ENCODE measurements around the gene CDHR5. TPM values are rescaled to one million over a fixed set of nuclear protein-coding genes. Genes with fewer than 3 reads are reported as not detected.

Gene CDHR5, protein sequence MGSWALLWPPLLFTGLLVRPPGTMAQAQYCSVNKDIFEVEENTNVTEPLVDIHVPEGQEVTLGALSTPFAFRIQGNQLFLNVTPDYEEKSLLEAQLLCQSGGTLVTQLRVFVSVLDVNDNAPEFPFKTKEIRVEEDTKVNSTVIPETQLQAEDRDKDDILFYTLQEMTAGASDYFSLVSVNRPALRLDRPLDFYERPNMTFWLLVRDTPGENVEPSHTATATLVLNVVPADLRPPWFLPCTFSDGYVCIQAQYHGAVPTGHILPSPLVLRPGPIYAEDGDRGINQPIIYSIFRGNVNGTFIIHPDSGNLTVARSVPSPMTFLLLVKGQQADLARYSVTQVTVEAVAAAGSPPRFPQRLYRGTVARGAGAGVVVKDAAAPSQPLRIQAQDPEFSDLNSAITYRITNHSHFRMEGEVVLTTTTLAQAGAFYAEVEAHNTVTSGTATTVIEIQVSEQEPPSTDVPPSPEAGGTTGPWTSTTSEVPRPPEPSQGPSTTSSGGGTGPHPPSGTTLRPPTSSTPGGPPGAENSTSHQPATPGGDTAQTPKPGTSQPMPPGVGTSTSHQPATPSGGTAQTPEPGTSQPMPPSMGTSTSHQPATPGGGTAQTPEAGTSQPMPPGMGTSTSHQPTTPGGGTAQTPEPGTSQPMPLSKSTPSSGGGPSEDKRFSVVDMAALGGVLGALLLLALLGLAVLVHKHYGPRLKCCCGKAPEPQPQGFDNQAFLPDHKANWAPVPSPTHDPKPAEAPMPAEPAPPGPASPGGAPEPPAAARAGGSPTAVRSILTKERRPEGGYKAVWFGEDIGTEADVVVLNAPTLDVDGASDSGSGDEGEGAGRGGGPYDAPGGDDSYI
- not detected in 2 replicates for polyA plus RNA-seq (2012; rRNA removed)
- polyA plus RNA-seq (2012; cell fraction: cytosol; rRNA removed): not detected in 2 replicates
- not detected in 2 replicates for polyA plus RNA-seq (2012; cell fraction: nucleus; rRNA removed)

DNA sequence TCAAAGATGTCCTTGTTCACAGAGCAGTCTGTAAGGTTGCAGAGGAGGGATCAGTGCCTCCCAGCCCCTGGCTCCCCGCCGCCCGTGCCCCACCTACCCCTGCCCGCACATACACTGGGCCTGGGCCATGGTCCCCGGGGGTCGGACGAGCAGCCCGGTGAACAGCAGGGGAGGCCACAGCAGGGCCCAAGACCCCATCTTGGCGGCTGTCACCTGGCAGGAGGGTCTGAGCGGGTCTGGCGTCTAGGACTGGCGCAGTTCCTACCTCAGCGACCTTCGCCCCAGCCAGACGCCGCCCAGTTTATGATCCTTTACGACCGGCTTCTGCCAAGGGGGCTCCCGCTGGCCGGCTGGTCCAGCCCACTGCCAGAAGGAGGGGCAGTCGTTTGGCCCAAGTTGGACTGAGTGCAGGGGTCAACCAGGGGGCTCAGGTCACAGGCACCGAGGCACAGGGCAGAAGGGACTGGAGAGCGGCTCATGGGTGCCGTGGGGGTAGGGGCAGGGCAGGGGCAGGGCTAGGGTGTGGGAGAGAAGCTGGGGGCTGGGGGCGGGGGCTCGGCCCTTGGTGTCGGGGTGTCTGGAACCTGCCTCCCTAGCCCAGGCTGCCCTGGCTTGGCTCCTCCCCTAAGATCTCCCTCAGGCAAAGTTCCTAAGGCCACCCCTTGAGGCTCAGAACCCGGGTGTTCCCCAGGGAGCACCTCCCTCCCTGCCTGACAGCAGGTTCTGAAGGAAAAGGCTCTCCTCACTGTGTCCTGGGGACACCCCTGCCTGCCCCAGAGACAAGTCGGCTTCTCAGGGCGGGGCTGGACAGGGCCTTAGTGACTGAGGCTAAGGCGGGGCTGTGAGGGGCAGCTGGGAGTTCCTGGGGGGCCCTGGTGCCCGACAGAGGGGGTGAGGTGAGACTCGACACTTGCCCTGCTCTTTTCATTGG is at the start of gene CDHR5:
Gene CDHR5, minus strand, starts transcription at position 251 of the 931 bp plus-strand sequence. Its CDS starts 53 bp downstream, at position 198.
- no peak within 1 kb of the TSS for H3K4me2 ChIP-seq
- no peak within 1 kb of the TSS for H3K27ac ChIP-seq (ENCODE audit: low read depth in 2 of 2, low read length in 1 of 2)

DNA sequence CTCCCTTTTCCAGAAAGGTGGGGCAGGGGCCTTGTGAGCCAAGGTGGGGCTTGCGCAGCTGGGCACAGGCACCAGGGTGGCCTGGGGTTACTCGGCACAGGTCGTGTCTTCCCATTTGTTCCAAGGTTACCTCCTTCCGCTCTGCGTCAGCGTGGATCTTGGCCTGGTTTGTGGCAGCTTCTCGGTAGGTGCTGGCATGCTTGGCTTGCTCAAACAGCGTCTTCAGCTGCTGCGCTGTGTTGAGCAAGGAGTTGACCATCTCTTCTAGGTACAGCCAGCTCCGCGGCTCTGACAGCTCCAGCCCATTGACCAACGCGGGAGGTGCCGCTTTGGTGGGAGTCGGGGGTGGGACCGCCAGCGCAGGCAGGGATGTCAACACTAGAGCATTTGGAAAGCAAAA is 49.7 kb upstream of the CDHR5 start:
- Histone ChIP-seq H3K79me2 (ENCODE audit: insufficient read depth) (no peaks in the 10 kb centered on the region), H3K4me1 (ENCODE audit: control insufficient read depth in 1 of 2, insufficient read depth in 2 of 2, low read depth in 1 of 2, low read length in 1 of 2) (no peaks in the 10 kb centered on the region), H2AFZ (ENCODE audit: low read depth) (no peak overlapping the region), H3F3A (replicated peaks; ENCODE audit: insufficient read depth) (no peaks in the 10 kb centered on the region), H3K4me3 (ENCODE audit: low read depth in 2 of 2, low read length in 1 of 2) (no peak overlapping the region), H3K9me2 (no peaks in the 10 kb centered on the region), H3K36me3 (replicated peaks in 1 of 2; ENCODE audit: control insufficient read depth in 1 of 2, insufficient read depth in 2 of 2, low read length in 1 of 2) (peaks cover 19 to 24% of the 10 kb centered on the region in 2 experiments), H3K27me3 (ENCODE audit: insufficient read depth) (no peaks in the 10 kb centered on the region), H4K20me1 (ENCODE audit: insufficient read depth) (no peaks in the 10 kb centered on the region), H3K4me2 (no peak overlapping the region), H3K27ac (ENCODE audit: low read depth in 2 of 2, low read length in 1 of 2) (no peak overlapping the region), H3K9ac (no peak overlapping the region), H3K9me3 (no peaks in the 10 kb centered on the region)
- ChIA-PET CTCF (interaction anchor here (0.9 to 2.2 kb wide), 3 partner anchors 10 to 52 kb away, joined by 3 to 7 read pairs (median 4); no protein-coding TSS in a partner anchor), POLR2A (no interaction called here)
- no peak for DNase-seq
- 91% methylated on average over 15 of the region's 17 CpGs for WGBS (ENCODE audit: low lambda C conversion rate)
- TF ChIP-seq MXI1 (IDR thresholded peaks at IDR 0.05; ENCODE audit: low read depth, low read length) (no peak), NRF1 (IDR thresholded peaks at IDR 0.05; ENCODE audit: low read depth, low read length) (no peak), RAD21 (IDR thresholded peaks at IDR 0.05; ENCODE audit: low read length) (no peak), GATA2 (CRISPR knock-in tag; IDR thresholded peaks at IDR 0.05) (no peak), EZH2phosphoT487 (IDR thresholded peaks at IDR 0.05; ENCODE audit: borderline replicate concordance, low read depth) (no peak), RCOR1 (IDR thresholded peaks at IDR 0.05; ENCODE audit: low read length) (no peak), RXRA (IDR thresholded peaks at IDR 0.05; ENCODE audit: borderline replicate concordance, low read depth) (no peak), FOXM1 (IDR thresholded peaks at IDR 0.05; ENCODE audit: low read depth) (no peak), ELF1 (IDR thresholded peaks at IDR 0.05) (no peak), RFX5 (IDR thresholded peaks at IDR 0.05; ENCODE audit: low read length) (no peak), GABPA (IDR thresholded peaks at IDR 0.05; ENCODE audit: low read depth) (no peak), NFIC (IDR thresholded peaks at IDR 0.05; ENCODE audit: borderline replicate concordance) (no peak), CHD2 (IDR thresholded peaks at IDR 0.05; ENCODE audit: low read length, partially characterized antibody) (no peak), YY1 (IDR thresholded peaks at IDR 0.05; ENCODE audit: low read depth) (no peak), MEF2A (IDR thresholded peaks at IDR 0.05; ENCODE audit: borderline replicate concordance, low read depth) (no peak)
- TF ChIP-seq, protein P1, sequence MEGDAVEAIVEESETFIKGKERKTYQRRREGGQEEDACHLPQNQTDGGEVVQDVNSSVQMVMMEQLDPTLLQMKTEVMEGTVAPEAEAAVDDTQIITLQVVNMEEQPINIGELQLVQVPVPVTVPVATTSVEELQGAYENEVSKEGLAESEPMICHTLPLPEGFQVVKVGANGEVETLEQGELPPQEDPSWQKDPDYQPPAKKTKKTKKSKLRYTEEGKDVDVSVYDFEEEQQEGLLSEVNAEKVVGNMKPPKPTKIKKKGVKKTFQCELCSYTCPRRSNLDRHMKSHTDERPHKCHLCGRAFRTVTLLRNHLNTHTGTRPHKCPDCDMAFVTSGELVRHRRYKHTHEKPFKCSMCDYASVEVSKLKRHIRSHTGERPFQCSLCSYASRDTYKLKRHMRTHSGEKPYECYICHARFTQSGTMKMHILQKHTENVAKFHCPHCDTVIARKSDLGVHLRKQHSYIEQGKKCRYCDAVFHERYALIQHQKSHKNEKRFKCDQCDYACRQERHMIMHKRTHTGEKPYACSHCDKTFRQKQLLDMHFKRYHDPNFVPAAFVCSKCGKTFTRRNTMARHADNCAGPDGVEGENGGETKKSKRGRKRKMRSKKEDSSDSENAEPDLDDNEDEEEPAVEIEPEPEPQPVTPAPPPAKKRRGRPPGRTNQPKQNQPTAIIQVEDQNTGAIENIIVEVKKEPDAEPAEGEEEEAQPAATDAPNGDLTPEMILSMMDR (IDR thresholded peaks at IDR 0.05): no peak
- TF ChIP-seq, protein P2, sequence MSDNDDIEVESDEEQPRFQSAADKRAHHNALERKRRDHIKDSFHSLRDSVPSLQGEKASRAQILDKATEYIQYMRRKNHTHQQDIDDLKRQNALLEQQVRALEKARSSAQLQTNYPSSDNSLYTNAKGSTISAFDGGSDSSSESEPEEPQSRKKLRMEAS (IDR thresholded peaks at IDR 0.05; ENCODE audit: low read depth): no peak
- TF ChIP-seq, protein P3, sequence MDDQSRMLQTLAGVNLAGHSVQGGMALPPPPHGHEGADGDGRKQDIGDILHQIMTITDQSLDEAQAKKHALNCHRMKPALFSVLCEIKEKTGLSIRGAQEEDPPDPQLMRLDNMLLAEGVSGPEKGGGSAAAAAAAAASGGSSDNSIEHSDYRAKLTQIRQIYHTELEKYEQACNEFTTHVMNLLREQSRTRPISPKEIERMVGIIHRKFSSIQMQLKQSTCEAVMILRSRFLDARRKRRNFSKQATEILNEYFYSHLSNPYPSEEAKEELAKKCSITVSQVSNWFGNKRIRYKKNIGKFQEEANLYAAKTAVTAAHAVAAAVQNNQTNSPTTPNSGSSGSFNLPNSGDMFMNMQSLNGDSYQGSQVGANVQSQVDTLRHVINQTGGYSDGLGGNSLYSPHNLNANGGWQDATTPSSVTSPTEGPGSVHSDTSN (IDR thresholded peaks at IDR 0.05): no peak
- TF ChIP-seq, protein P4, sequence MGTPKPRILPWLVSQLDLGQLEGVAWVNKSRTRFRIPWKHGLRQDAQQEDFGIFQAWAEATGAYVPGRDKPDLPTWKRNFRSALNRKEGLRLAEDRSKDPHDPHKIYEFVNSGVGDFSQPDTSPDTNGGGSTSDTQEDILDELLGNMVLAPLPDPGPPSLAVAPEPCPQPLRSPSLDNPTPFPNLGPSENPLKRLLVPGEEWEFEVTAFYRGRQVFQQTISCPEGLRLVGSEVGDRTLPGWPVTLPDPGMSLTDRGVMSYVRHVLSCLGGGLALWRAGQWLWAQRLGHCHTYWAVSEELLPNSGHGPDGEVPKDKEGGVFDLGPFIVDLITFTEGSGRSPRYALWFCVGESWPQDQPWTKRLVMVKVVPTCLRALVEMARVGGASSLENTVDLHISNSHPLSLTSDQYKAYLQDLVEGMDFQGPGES (IDR thresholded peaks at IDR 0.05; ENCODE audit: low read depth, low read length): no peak

More for the DNA sequence above, at the start of gene CDHR5:
- Histone ChIP-seq H3K9ac (no peak within 1 kb of the TSS), H4K20me1 (ENCODE audit: insufficient read depth) (no peaks in the 10 kb centered on the region), H2AFZ (ENCODE audit: low read depth) (no peak within 1 kb of the TSS), H3K9me3 (no peaks in the 10 kb centered on the region), H3K79me2 (ENCODE audit: insufficient read depth) (no peaks in the 10 kb centered on the region), H3F3A (replicated peaks; ENCODE audit: insufficient read depth) (peaks cover 15% of the 10 kb centered on the region), H3K4me3 (ENCODE audit: low read depth in 2 of 2, low read length in 1 of 2) (no peak within 1 kb of the TSS), H3K4me1 (ENCODE audit: control insufficient read depth in 1 of 2, insufficient read depth in 2 of 2, low read depth in 1 of 2, low read length in 1 of 2) (no peaks in the 10 kb centered on the region), H3K9me2 (no peaks in the 10 kb centered on the region), H3K27me3 (ENCODE audit: insufficient read depth) (no peaks in the 10 kb centered on the region), H3K36me3 (replicated peaks in 1 of 2; ENCODE audit: control insufficient read depth in 1 of 2, insufficient read depth in 2 of 2, low read length in 1 of 2) (peaks cover 0 to 4% of the 10 kb centered on the region in 2 experiments)
- 90% methylated on average over 23 of the region's 33 CpGs for WGBS (ENCODE audit: low lambda C conversion rate)
- DNase-seq: no peak
- TF ChIP-seq EZH2phosphoT487 (IDR thresholded peaks at IDR 0.05; ENCODE audit: borderline replicate concordance, low read depth) (no peak), SIN3A (IDR thresholded peaks at IDR 0.05; ENCODE audit: borderline replicate concordance, low read depth, low read length) (no peak)
- CTCF ChIA-PET: interaction anchor here (1.0 kb wide), 1 partner anchor 37 kb away, joined by 3 read pairs; no protein-coding TSS in a partner anchor
- POLR2A ChIA-PET: no interaction called here
